GM19395 (cell line): ENCODE measurements around the gene TIPARP.
"Not testable (repeated sequence)": the region's sequence is repeated elsewhere in the genome, so short reads cannot be mapped to it uniquely, and the experiment has no call there.

Experiments used
- ATAC-seq: cut with Tn5 transposase; IDR thresholded peaks from one replicate; pipeline ENCODE4 v1.9.1; 2021; ENCODE audit warnings: mild to moderate bottlenecking, moderate library complexity; ENCODE audit not compliant: unreplicated experiment

TIPARP gene

GRCh38 chr3:156737049-156737448, 62.7 kb downstream of the TIPARP start:
- not testable (repeated sequence) for ATAC-seq

DNA sequence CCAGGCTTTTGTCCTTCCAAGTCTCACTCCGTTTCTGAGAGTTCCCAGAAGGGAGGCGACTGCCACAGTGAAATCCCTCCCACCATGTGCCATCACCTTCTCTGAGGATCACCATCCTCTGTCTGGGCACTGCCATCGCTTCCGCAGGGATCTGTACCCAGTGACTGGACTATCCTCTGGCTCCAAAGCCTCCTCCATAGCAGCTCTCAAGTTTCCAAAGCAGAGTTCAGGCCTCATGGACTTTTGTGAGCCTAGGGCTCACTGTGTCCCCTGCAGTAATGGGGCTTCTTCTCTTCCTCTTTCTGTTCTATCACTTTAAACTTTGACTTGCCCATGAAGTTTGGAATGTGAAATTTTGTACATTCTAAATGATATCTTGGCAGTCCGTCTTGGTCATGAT, 63.9 kb downstream of the TIPARP start:
- ATAC-seq: no peak

DNA sequence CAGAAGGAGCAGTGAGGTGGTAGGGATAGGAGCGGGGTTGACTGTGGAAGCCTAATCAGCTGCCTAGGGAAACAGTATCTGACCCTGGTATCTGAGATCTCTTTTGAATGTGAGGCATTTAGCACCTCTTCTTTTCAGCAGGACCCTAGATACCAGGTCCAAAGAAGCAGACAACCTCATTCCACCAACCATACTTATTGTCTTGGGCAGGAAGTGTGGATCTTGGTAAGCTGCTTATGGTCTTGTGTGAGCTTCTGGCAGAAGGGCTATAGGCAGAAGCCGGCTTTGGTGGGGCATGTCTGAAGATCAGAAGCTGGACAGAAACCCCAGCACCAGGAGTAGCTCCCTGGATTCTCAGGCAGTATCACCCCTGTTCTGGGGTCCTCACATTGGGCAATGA, 65.6 kb downstream of the TIPARP start:
- no peak for ATAC-seq

DNA sequence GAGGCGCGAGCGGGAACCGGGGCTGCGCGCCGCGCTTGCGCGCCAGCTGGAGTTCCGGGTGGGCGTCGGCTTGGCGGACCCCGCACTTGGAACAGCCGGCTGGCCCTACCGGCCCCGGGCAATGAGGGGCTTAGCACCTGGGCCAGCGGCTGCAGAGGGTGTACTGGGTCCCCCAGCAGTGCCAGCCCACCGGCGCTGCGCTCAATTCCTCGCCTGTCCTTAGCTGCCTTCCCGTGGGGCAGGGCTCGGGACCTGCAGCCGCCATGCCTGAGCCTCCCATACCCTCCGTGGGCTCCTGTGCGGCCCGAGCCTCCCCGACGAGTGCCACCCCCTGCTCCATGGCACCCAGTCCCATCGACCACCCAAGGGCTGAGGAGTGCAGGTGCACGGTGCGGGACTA, 66.2 kb downstream of the TIPARP start:
- not testable (repeated sequence) for ATAC-seq

GRCh38 chr3:156741935-156742334, 67.5 kb downstream of the TIPARP start:
- ATAC-seq: no peak

DNA sequence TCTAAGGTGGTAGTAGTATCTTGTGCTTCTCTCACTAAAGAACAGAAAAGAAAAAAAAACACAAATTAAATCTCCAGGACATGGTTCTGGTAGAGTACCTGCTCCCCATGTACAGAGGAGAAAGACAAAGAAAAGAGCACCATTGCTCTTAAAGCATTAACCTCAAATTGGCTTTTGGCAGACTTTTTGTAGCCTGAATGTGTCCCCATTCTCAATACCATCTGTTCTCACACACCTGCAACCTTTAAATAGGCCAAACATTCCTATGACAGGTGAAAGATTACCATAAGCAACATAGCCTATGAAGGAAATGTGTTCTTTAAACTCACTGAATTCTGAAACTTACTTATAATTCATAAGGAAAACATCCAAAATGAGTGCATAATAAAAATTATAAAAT, 68.0 kb downstream of the TIPARP start:
- no peak for ATAC-seq

DNA sequence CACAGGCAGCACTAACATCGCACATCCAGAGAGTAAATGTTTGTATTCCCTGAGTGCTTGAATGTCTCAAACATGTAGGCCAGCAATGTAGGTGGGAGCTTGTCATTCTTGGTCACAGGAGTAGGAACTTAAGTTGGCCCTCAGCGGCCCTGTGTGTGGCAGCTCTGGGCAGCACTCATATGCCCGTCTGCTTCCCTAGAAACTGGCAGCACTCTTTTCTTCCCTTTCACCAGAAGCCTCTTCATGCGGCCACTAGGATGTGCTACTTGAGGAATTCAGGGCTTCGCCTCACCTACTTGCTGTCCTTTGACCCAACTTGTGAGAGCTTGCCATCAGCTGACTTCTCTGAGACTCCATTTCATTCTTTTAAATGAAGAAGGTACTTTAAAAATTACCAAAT, 69.5 kb downstream of the TIPARP start:
- ATAC-seq: no peak

DNA sequence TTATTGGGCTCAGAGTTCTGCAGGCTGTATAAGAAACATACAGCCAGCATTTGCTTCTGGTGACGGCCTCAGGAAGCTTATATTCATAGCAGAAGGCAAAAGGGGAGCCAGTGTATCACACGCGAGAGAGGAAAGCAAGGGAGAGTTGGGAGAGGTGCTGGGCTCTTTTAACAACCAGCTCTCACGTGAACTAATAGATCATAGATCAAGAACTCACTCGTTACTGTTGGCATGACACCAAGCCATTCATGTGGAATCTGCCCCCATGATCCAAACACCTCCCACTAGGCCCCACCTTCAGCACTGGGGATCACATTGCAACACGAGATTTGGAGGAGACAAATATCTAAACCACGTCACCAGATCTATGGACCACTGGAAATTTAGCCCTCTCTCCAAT, 70.2 kb downstream of the TIPARP start:
- ATAC-seq: no peak

GRCh38 chr3:156745766-156746165, 71.4 kb downstream of the TIPARP start:
- no peak for ATAC-seq

GRCh38 chr3:156747046-156747445, 72.7 kb downstream of the TIPARP start:
- ATAC-seq: no peak

GRCh38 chr3:156749244-156749643, 74.9 kb downstream of the TIPARP start:
- no peak for ATAC-seq

DNA sequence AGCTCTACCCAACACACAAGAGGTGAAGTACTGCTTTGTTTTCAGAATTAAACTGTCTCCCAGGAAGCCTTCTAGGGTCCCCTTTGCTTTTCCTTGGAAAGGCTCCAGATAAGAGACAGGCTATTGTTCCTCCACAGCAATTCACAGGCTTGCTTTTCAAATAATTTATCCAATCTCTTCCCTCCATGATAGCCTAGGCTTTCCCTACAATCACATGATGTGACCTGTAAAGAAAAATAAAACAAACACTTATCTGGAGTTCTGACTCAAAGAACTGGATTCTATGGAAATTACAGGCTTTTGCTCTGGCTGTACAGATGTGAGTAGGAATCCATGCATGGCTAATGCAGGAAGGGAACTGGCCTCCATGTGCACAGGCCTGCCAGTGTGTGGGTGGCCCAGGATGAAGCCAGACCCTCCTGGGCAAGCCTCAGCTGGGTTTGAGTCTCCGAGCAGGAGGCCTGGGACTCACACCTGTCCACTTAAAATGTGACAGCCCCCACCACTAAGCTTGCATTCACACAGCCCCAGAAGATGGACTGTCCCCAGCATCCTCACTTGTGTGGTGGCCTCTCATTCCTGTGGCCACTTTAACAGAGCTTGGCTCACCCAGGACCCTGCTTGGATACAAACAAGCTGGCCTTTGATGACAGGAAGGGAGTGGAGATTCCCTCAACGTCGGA, 75.9 kb downstream of the TIPARP start:
- no peak for ATAC-seq

DNA sequence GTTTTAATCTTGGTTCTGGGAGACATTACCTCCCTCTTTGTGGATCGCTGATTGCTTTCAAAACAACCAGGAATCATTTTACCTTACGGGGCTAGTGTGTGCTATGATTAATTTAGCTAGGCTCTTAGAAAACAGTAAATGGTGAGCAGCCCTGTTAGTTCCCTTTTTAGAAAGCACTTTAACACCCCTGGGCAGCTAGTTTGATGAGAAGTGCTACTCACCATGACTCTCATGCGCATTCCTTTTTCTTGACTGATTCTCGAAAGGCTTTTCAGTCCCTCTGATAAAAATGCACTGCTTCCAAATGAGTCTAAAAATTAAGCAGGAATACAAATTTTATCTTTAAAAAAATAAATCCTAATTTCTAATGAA, 76.5 kb downstream of the TIPARP start:
- ATAC-seq: no peak

DNA sequence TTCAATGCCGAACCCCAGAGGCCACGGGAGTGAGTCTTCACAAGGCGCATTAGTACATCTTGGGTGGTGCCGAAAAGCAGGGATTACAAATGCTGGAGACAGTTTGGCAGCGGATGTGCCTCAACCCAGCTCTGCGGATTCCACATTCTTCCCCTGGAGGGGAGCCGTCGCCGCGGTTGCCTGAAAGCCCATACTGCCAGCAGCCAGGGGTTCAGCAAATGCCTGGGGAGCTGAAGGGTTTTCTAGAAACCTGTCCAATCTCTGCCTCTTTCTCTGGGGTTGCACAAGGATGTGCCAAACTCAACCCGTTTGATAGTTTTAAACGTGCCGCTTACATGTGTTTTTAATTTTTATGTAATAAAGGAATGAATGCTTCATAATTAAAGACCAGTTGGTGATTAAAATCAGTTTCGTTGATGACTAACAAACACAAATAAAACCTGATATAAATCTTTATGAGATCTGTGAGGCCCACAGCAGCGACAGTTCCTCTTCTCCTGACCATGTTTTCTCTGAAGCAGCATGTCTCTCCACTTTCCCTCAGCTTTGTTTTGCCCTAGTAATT, 77.2 kb downstream of the TIPARP start:
- no peak for ATAC-seq
